H1 (cell line): ENCODE measurements around the gene NPBWR2. TPM values are rescaled to one million over a fixed set of nuclear protein-coding genes. Genes with fewer than 3 reads are reported as not detected.

Source experiments
- FOSL1 ChIP-seq: IDR thresholded peaks from 2 replicates; pipeline ENCODE4 v1.6.1; 2011; ENCODE audit warnings: mild to moderate bottlenecking, low read depth, low read length, moderate library complexity; ENCODE audit not compliant: insufficient read depth
- JUN ChIP-seq: IDR thresholded peaks from 2 replicates; pipeline ENCODE4 v1.6.1; 2011; ENCODE audit warnings: low read depth, mild to moderate bottlenecking, improper control_type of control experiment, low read length
- NANOG ChIP-seq: IDR thresholded peaks from 2 replicates; pipeline ENCODE4 v1.6.1; 2011; ENCODE audit warnings: low read length, low read depth, mild to moderate bottlenecking, inconsistent platforms; ENCODE audit not compliant: insufficient read depth, poor library complexity, severe bottlenecking
- RAD21 ChIP-seq, 2 experiments: IDR thresholded peaks in 1 of 2; conservative IDR thresholded peaks in 1 of 2; 2 replicates each; pipeline ENCODE4 v1.6.1; 2011; ENCODE audit warnings: low read depth in 2 of 2, low read length in 2 of 2, improper control_type of control experiment in 1 of 2, inconsistent platforms in 1 of 2, mild to moderate bottlenecking in 1 of 2, moderate library complexity in 1 of 2
- RNF2 ChIP-seq: fragments of 200-900, 300-1000 bp; sonication (generic); IDR thresholded peaks from 2 replicates; pipeline ENCODE4 v1.7.1; 2016; ENCODE audit warnings: borderline replicate concordance, low read depth, mild to moderate bottlenecking, antibody characterized with exemption, low read length; ENCODE audit not compliant: poor library complexity, severe bottlenecking; ENCODE audit errors: missing control alignments
- SIN3A ChIP-seq, 2 experiments: IDR thresholded peaks in 1 of 2; conservative IDR thresholded peaks in 1 of 2; 2 replicates each; pipeline ENCODE4 v1.6.1; 2011 to 2012; ENCODE audit warnings: low read length in 2 of 2, improper control_type of control experiment in 1 of 2, low read depth in 1 of 2, mild to moderate bottlenecking in 1 of 2
- SUZ12 ChIP-seq: fragments of 200-600 bp; sonication (generic); IDR thresholded peaks from 2 replicates; pipeline ENCODE4 v1.6.1; 2012; ENCODE audit warnings: mild to moderate bottlenecking, inconsistent platforms, low read length, moderate library complexity, mixed read lengths
- polyA plus RNA-seq, 7 experiments: library from polyadenylated mRNA; depleted of rRNA in 3 of 7; stranded (reverse) in 5 of 7; unstranded in 2 of 7; fragments of >200 nt in 5 of 7; fragments of 200-250 nt in 2 of 7; gene quantifications; 1 replicate in 5 of 7; 2 replicates in 1 of 7; 4 replicates in 1 of 7; pipeline versions ENCODE4 v1.2.1 to v1.2.3, GENCODE V29; 2011 to 2013; ENCODE audit warnings: missing spikeins in 2 of 7, mixed read lengths in 2 of 7
- total RNA-seq: library from RNA; stranded (reverse); fragmentation: NEBNext Ultra II Directional; extraction: Animal tissue kit (Norgen Biotek cat#: 25700); gene quantifications from 2 replicates; pipeline ENCODE4 v1.2.1, GENCODE V29; 2021
- TF ChIP-seq, protein P1 (sequence below): fragments of 300-600 bp; sonication (generic); IDR thresholded peaks from 2 replicates; pipeline ENCODE4 v1.7.1; 2012; ENCODE audit warnings: low read length, moderate library complexity, mild to moderate bottlenecking, inconsistent platforms; ENCODE audit not compliant: insufficient replicate concordance

The NPBWR2 gene
- total and polyA plus RNA-seq, 2 of the 8 experiments (the other 6 are each of a cell fraction or from before 2014, with no cell fraction given), result not detected

DNA sequence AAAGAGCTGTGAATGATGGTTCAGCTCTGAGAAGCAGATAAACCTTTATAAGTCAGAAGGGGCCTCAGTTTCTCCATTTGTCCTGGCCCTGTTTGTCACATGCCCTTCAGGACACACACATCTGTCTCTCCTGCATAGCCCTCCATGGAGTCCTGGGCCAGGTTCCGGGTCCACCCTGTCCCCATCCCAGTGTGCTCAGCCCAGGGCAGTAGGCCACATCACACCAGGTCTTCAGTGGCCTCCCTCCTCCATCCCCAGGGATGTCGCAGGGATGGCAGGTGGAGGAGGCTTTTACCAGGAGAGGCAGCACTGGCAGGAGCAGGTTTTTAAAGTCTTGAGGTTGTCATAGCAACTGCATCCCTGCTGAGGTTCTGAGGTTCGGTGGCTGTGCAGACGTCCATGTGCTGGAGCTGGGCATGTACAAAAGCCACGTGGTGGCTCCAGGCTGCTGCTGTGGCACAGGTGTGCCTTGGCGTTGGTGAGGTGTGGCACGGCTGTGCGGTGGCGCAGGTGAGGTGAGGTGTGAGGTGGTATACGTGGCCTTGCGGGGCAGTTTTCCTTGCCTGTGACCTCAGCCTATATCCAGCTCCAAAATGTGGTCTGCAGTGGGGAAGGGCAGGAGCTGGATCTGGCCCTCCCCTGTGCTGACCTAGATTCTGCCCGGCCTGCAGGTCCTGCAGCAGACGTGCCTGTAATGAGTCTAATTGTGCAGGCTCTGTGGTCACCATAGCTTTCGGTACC is 8.0 kb upstream of the NPBWR2 start (continued):
- TF ChIP-seq, protein P1, sequence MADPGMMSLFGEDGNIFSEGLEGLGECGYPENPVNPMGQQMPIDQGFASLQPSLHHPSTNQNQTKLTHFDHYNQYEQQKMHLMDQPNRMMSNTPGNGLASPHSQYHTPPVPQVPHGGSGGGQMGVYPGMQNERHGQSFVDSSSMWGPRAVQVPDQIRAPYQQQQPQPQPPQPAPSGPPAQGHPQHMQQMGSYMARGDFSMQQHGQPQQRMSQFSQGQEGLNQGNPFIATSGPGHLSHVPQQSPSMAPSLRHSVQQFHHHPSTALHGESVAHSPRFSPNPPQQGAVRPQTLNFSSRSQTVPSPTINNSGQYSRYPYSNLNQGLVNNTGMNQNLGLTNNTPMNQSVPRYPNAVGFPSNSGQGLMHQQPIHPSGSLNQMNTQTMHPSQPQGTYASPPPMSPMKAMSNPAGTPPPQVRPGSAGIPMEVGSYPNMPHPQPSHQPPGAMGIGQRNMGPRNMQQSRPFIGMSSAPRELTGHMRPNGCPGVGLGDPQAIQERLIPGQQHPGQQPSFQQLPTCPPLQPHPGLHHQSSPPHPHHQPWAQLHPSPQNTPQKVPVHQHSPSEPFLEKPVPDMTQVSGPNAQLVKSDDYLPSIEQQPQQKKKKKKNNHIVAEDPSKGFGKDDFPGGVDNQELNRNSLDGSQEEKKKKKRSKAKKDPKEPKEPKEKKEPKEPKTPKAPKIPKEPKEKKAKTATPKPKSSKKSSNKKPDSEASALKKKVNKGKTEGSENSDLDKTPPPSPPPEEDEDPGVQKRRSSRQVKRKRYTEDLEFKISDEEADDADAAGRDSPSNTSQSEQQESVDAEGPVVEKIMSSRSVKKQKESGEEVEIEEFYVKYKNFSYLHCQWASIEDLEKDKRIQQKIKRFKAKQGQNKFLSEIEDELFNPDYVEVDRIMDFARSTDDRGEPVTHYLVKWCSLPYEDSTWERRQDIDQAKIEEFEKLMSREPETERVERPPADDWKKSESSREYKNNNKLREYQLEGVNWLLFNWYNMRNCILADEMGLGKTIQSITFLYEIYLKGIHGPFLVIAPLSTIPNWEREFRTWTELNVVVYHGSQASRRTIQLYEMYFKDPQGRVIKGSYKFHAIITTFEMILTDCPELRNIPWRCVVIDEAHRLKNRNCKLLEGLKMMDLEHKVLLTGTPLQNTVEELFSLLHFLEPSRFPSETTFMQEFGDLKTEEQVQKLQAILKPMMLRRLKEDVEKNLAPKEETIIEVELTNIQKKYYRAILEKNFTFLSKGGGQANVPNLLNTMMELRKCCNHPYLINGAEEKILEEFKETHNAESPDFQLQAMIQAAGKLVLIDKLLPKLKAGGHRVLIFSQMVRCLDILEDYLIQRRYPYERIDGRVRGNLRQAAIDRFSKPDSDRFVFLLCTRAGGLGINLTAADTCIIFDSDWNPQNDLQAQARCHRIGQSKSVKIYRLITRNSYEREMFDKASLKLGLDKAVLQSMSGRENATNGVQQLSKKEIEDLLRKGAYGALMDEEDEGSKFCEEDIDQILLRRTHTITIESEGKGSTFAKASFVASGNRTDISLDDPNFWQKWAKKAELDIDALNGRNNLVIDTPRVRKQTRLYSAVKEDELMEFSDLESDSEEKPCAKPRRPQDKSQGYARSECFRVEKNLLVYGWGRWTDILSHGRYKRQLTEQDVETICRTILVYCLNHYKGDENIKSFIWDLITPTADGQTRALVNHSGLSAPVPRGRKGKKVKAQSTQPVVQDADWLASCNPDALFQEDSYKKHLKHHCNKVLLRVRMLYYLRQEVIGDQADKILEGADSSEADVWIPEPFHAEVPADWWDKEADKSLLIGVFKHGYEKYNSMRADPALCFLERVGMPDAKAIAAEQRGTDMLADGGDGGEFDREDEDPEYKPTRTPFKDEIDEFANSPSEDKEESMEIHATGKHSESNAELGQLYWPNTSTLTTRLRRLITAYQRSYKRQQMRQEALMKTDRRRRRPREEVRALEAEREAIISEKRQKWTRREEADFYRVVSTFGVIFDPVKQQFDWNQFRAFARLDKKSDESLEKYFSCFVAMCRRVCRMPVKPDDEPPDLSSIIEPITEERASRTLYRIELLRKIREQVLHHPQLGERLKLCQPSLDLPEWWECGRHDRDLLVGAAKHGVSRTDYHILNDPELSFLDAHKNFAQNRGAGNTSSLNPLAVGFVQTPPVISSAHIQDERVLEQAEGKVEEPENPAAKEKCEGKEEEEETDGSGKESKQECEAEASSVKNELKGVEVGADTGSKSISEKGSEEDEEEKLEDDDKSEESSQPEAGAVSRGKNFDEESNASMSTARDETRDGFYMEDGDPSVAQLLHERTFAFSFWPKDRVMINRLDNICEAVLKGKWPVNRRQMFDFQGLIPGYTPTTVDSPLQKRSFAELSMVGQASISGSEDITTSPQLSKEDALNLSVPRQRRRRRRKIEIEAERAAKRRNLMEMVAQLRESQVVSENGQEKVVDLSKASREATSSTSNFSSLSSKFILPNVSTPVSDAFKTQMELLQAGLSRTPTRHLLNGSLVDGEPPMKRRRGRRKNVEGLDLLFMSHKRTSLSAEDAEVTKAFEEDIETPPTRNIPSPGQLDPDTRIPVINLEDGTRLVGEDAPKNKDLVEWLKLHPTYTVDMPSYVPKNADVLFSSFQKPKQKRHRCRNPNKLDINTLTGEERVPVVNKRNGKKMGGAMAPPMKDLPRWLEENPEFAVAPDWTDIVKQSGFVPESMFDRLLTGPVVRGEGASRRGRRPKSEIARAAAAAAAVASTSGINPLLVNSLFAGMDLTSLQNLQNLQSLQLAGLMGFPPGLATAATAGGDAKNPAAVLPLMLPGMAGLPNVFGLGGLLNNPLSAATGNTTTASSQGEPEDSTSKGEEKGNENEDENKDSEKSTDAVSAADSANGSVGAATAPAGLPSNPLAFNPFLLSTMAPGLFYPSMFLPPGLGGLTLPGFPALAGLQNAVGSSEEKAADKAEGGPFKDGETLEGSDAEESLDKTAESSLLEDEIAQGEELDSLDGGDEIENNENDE, result no peak
- TF ChIP-seq FOSL1, result no peak
- TF ChIP-seq JUN, result no peak
- TF ChIP-seq SUZ12, result no peak
- TF ChIP-seq SIN3A (conservative IDR thresholded peaks at IDR 0.05 in 1 of 2, IDR thresholded peaks at IDR 0.05 in 1 of 2; ENCODE audit: low read depth in 1 of 2, low read length in 2 of 2), result no peak
- no peak for TF ChIP-seq RNF2
- TF ChIP-seq NANOG, result no peak
- no peak for TF ChIP-seq RAD21 (IDR thresholded peaks at IDR 0.05 in 1 of 2, conservative IDR thresholded peaks at IDR 0.05 in 1 of 2; ENCODE audit: low read depth in 2 of 2, low read length in 2 of 2)
